Measurements from ENCODE around the gene THRB.
"Not testable (repeated sequence)": the region's sequence is repeated elsewhere in the genome, so short reads cannot be mapped to it uniquely, and the experiment has no call there.

Gene THRB

DNA sequence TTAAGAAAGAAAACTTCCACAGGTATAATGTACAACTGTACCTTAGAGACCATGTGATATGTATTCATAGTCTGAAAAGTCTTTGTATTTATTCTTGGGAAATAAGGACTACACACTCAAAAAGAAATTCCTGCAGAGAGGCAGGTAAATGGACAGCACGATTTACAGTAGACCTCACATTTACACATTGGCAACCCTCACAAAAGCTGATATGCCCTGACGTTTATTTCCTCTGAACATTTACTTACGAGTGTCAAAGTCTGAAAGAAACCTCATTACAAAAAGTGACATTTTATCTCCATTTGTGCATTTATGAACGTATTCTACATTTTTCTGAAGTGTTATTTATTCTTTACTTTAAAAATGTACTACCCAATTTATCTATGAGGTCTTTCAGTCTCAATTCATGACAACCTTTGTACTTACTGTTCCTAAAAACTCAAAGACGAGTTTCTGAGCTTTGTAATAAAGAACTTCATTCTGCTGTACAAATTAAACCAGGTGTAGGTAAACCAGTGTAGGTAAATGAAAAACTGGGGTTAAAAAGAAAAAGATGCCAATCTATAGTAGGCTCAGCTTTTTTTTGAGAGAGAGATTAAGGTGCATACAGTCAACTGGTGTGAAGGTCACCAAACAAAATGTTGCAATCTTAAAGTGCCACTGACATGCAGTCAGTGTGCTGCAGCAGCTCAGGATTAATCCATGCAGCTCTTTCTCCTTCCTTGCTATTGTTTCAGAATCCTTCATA, 44.3 kb downstream of the THRB start:
- no peak for DNase-seq (ENCODE audit: low read depth in 1 of 2, low spot score in 1 of 2)

DNA sequence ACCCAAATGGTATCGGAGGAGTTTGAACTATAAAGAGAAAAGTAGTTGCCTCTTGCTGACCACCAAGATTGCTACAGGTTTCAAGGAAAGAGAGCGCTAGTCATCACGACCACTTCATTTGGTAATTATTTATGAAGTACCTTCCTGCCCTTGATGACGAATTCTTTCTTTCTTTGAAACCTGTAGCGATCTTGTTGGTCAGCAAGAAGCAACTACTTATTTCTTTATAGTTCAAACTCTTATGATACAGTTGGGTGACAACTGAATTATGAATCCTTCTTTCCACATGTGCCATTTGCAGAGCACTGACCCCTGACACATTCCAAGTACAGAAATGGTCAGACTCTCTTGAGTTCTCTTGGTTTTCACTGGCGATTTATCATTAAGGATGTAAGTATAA, 46.8 kb downstream of the THRB start:
- DNase-seq (ENCODE audit: low read depth in 1 of 2, low spot score in 1 of 2), result no peak

DNA sequence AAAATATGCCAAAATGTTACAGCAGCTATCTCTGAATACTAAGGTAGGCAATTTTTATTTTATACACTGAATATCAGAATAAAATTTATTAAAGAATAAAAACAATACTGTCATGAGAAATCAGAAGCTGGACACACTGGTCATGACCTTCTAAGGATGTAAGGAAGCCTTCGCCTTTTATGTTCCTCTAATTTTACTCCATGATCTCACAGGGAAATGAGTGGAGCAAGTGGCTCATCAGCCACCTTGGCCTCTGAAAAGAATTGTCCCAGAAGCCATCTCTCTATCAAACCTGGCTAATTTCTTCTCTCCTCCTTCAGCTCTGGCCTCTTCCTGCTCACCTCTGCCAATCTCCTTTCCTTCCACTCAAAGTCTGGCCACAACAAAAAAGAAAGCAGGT, 48.6 kb downstream of the THRB start:
- DNase-seq (ENCODE audit: low read depth in 1 of 2, low spot score in 1 of 2), result no peak

DNA sequence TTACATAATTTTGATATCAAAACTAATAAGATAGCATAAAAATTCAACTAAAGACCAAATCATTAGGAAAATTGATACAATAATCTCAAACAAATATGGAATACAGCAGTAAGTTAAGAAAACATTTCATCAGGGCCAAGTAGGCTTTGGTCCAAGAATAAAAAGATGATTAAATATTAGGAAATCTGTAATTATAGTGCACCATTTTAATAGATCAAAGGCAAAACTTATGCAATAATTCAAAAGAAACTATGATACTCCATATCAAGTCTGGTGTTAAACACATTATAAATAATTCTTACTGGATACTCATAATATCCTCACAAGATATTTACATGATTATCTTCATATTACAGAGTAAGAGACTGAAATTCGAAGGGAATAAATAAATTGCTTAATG, 51.2 kb downstream of the THRB start:
- no peak for DNase-seq (ENCODE audit: low read depth in 1 of 2, low spot score in 1 of 2)

DNA sequence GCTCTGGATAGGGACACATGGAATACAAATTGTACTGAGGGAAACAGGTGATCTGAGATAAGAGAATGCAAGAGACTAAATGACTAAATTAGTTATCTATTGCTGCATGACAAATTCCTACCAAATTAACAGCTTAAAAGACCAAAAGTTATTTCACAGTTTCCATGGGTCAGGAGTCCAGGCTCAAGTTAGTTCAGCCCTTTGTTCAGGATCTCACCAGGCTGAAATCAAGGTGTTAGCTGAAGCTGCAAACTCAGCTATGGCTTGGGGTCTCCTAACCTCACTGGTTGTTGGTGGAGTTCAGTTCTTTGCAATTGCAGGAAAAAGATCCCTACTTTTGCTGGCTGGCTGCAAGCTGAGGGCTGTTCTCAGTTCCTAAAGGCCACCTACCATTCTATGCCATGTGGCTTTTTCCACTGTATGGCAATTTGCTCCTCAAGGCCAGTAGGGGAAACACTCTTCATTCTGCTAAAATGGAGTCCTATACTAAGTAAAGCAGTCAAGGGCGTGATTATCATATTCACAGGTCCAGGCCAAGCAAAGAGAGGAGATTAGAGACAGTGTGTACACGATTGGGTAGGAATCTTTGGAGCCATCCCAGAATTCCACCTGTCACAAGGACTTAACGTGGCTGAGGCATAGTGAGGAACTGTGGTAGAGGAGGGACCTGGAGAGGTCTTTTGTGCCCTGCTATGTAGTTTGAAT, 53.7 kb downstream of the THRB start:
- no peak for DNase-seq (ENCODE audit: low read depth in 1 of 2, low spot score in 1 of 2)

- DNase-seq (ENCODE audit: low read depth in 1 of 2, low spot score in 1 of 2), result no peak
These were observed 55.6 kb downstream of the THRB start for GRCh38 chr3:24439021-24439420.

GRCh38 chr3:24437326-24437725, 57.3 kb downstream of the THRB start:
- DNase-seq (ENCODE audit: low read depth in 1 of 2, low spot score in 1 of 2), result no peak

DNA sequence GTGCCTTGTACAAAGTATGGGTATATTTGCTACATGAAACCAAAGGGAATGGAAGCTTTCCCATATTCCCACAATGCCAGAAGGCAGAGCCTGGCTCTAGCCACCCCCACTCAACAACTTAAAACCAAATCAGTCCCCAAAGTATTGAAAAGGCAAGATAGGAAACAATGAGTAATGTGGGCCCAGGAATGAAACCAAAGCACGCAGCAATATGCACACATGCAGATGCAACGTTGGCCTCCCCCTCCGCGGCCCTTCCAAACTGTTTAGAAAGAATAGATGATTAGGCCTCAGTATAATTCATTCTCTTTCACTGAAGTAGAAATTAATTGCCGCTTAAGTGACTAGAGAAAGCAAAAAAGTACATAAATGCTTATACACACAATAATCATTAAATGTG, 59.1 kb downstream of the THRB start:
- no peak for DNase-seq (ENCODE audit: low read depth in 1 of 2, low spot score in 1 of 2)

DNA sequence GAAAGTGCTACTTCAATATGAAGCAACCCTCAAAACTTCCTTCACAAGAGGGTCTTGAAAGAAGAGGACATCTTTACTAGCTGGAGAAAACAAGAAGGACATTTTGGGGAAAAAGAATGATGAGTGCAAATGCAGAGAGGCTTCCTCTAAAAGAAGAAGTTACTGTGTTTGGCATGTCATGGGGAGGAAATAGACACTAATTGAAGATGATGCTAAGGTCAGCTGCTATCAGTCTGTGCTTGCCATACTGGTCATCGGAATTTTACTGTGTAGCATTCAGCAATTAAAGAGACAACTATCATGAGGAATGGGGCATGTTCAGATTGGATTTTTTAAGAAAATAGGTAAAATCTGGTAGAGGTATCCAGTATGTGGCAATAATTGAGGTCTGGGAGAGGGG, 60.0 kb downstream of the THRB start:
- DNase-seq (ENCODE audit: low read depth in 1 of 2, low spot score in 1 of 2), result no peak

DNA sequence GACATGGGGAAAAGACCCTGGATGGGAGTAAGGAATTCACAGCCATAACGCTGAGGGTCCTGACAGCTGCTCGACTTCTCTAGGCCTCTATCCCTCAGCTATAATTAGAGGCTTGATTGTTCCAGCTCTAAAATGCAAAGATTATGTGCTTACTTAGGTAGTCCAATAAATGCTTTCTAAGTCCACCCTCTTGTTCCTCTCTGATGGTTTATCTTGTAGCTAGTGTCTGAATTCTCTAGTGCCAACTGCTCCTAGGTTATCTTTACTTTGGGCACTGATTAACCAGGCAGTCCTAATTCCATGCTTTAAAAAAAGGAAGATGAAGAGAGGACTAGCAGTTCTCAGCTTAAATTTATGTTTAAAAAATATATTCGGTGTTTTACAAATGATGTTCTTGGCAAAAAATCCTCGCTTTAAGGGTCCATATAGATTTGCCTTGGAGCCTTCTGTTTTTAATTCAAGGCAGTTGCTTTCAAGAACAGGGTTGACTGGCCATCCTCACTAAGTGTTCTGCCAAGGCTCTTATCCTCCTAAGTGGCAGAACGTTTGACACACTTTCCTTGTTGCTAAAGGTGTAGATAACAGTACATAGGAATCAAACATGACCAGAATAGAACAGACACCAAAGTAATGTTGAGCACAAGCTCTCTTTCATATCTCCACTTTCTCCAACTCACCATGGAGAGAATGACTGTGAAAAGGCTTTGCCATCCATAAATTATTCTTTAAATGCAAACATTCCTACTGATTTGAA, 60.6 kb downstream of the THRB start:
- no peak for DNase-seq (ENCODE audit: low read depth in 1 of 2, low spot score in 1 of 2)

DNA sequence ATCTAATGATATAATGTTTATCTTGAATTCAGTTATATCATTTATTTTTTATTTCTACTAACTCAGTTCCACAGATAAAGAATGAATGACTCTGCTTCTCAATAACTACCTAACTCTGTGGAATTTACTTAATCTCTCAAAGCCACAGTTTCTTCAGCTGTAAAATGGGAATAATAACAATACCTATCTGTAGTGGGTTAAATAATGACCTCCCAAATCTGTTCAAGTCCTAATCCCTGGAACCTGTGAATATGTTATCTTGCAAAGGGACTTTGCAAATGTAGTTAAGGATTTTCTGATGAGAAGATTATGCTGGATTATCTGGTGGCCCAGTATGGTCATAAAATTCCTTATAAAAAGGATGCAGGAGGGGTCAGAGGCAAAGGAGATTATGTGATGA, 61.7 kb downstream of the THRB start:
- DNase-seq (ENCODE audit: low read depth in 1 of 2, low spot score in 1 of 2), result no peak

GRCh38 chr3:24428481-24428880, 66.2 kb downstream of the THRB start:
- no peak for DNase-seq (ENCODE audit: low read depth in 1 of 2, low spot score in 1 of 2)

DNA sequence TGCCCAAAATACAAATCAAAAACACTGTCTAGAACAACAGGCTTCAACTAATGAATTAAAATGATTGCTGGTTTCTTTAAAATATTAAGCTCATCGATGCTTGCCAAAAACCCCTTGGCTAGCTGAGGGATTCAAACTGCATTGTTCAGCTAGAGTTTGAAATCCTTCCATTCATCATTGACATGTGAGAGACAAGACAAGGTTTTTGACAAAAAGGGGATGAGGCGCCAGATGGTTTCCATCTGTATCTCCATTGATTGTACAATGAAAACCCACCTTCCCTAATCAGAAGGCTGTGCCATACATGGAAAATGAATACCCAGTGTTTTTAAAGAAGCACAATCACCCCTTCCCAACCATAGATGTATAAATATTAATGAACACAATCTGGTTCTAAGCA, 67.8 kb downstream of the THRB start:
- DNase-seq (ENCODE audit: low read depth in 1 of 2, low spot score in 1 of 2), result no peak

- not testable (repeated sequence) for DNase-seq (ENCODE audit: low read depth in 1 of 2, low spot score in 1 of 2)
These were observed 73.8 kb downstream of the THRB start for GRCh38 chr3:24420829-24421228.

DNA sequence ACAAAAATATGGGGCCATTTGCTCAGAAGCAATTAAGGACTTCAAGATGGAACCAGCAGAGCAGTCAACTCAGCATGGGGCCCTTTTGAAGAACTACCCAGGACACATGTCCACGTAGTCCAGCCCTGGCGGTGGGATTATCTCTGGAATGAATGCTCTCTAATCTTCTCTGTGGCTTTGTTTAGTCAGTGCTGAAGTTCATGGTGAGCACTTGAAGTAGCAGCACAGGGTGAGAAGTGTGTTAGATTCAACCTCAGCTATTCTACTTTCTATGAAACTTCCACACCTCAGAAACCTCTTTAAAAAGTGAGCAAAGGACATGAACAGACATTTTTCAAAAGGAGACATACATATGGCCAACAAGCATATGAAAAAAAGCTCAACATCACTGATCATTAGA, 74.4 kb downstream of the THRB start:
- DNase-seq (ENCODE audit: low read depth in 1 of 2, low spot score in 1 of 2), result no peak

GRCh38 chr3:24419067-24419791, 75.4 kb downstream of the THRB start:
- no peak for DNase-seq (ENCODE audit: low read depth in 1 of 2, low spot score in 1 of 2)

DNA sequence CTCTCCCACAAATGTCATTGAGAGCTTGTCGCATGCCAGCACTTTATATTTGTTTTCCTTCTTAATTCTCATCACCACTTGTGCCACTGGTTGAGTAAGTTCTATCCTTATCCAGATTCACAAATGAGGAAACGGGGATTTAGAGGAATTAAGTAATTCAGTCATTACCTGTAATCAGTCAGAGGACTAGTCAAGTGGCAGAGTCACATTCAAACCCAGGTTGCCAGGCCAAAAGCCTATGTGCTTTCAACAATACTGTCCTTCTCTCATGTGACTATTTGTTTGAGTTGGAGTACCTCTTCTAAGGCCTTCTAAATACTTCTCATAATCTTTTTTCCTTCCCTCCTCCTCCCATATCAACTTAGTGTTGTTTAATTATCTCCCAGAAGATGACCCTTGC, 76.9 kb downstream of the THRB start:
- no peak for DNase-seq (ENCODE audit: low read depth in 1 of 2, low spot score in 1 of 2)

GRCh38 chr3:24416224-24416623, 78.4 kb downstream of the THRB start:
- no peak for DNase-seq (ENCODE audit: low read depth in 1 of 2, low spot score in 1 of 2)

GRCh38 chr3:24415824-24416223, 78.8 kb downstream of the THRB start:
- DNase-seq (ENCODE audit: low read depth in 1 of 2, low spot score in 1 of 2), result no peak

DNA sequence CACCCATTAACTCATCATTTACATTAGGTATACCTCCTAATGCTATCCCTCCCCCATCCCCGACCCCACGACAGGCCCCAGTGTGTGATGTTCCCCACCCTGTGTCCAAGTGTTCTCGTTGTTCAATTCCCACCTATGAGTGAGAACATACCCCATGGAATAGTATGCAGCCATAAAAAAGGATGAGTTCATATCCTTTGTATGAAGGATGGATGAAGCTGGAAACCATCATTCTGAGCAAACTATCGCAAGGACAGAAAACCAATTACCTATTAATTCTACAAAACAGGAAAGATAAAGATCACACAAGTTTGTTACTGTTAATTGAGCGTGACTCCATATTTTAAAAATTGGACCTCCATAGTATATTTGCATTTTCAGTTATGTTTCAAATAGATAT, 81.0 kb downstream of the THRB start:
- not testable (repeated sequence) for DNase-seq (ENCODE audit: low read depth in 1 of 2, low spot score in 1 of 2)

DNA sequence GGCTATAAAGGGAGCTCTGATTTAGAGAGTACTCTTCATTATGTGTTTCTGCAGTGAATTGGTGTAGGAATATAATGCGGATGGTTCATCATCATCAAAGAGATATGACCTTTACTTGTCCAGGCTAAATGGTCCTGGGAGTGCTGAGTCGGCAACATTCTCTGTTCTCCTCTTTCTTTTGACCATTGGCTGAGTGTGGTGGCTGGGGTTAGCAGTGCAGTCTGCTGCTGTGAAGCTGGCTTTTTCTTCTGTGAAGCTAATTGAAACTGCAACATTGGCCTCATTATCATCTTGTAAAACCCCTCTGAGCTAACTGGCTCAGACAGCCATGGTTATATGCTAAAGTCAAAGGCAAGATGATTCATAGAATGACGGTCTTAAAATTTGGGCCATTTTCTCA, 83.8 kb downstream of the THRB start:
- no peak for DNase-seq (ENCODE audit: low read depth in 1 of 2, low spot score in 1 of 2)

All from activated T-helper 1 cell treated with anti-CD3 and anti-CD28 coated beads, Interleukin-2, amount 50 U/mL, for 16 hours (primary cell).